B cell (primary cell): Measurements from ENCODE around the gene RPS6KA1. TPM values are rescaled to one million over a fixed set of nuclear protein-coding genes. Genes with fewer than 3 reads are reported as not detected.

Experiments used
- ATAC-seq: fragments of 200-7000 bp; cut with Tn5 transposase; one replicate; pipeline ENCODE4 v1.10.0; 2021; ENCODE audit warnings: low read depth, mild to moderate bottlenecking, moderate number of reproducible peaks, moderate library complexity
- CTCF ChIA-PET: fragments of 350-600 bp; sonication (Branson Sonifier 250); formaldehyde crosslinking; loops from one replicate; lab custom pipeline; 2021; ENCODE audit warnings: antibody characterized with exemption, inconsistent platforms; lab: Charles Lee
- POLR2A ChIA-PET: fragments of 350-600 bp; sonication (Branson Sonifier 250); formaldehyde crosslinking; loops from one replicate; lab custom pipeline; 2021; ENCODE audit warnings: antibody characterized with exemption; lab: Charles Lee
- DNase-seq: peaks from one replicate; pipeline ENCODE4 v3.0.0; 2013
- H2AFZ ChIP-seq: 2 replicates; pipeline ENCODE4 v1.6.1; 2012; ENCODE audit warnings: mild to moderate bottlenecking, low read depth, low read length; ENCODE audit not compliant: insufficient read depth, poor library complexity, severe bottlenecking
- H3K27ac ChIP-seq, 2 donors: 1 replicate in 1 of 2; 2 replicates in 1 of 2; pipeline ENCODE4 v1.5.1; 2012 to 2013; ENCODE audit warnings: low read length in 2 of 2, mild to moderate bottlenecking in 2 of 2, moderate library complexity in 1 of 2
- H3K27me3 ChIP-seq, 4 experiments: fragments of 200-600 bp in 1 of 4; sonication (generic) in 1 of 4; replicated peaks in 1 of 4; 1 replicate in 2 of 4; 2 replicates in 2 of 4; pipeline versions ENCODE4 v1.6.1 to v1.7.0; 2013 to 2016; ENCODE audit warnings: low read length in 3 of 4, mild to moderate bottlenecking in 2 of 4, mixed read lengths in 1 of 4, moderate library complexity in 1 of 4; ENCODE audit not compliant: insufficient read depth in 4 of 4, control insufficient read depth in 3 of 4; ENCODE audit errors: control extremely low read depth in 1 of 4
- H3K36me3 ChIP-seq, 2 experiments: replicated peaks in 1 of 2; 1 replicate in 1 of 2; 2 replicates in 1 of 2; pipeline versions ENCODE4 v1.6.1 to v1.7.1; 2013; ENCODE audit warnings: low read length in 1 of 2; ENCODE audit not compliant: insufficient read depth in 2 of 2, control insufficient read depth in 1 of 2; ENCODE audit errors: control extremely low read depth in 1 of 2, extremely low read depth in 1 of 2
- H3K4me1 ChIP-seq, 2 donors: fragments of 200-600 bp in 1 of 2; sonication (generic) in 1 of 2; 1 replicate in 1 of 2; 2 replicates in 1 of 2; pipeline versions ENCODE4 v1.5.1 to v1.6.1; 2013 to 2017; ENCODE audit warnings: low read length in 2 of 2; ENCODE audit not compliant: control insufficient read depth in 2 of 2, insufficient read depth in 2 of 2
- H3K4me2 ChIP-seq: replicated peaks from 2 replicates; pipeline ENCODE3; 2012; ENCODE audit warnings: mild to moderate bottlenecking, low read depth, low read length; ENCODE audit not compliant: poor library complexity, severe bottlenecking
- H3K4me3 ChIP-seq, 5 experiments: fragments of 200-600 bp in 1 of 5; sonication (generic) in 1 of 5; 1 replicate in 3 of 5; 2 replicates in 2 of 5; pipeline versions ENCODE4 v1.5.1 to v1.7.0; 2011 to 2016; ENCODE audit warnings: low read length in 4 of 5, mild to moderate bottlenecking in 4 of 5, low read depth in 2 of 5, control low read depth in 1 of 5, moderate library complexity in 1 of 5; ENCODE audit not compliant: insufficient read depth in 1 of 5; ENCODE audit errors: control extremely low read depth in 1 of 5, extremely low read depth in 1 of 5
- H3K79me2 ChIP-seq: fragments of 200-600 bp; sonication (generic); one replicate; pipeline ENCODE4 v1.6.0; 2016; ENCODE audit warnings: low read length; ENCODE audit not compliant: control insufficient read depth, insufficient read depth
- H3K9ac ChIP-seq: fragments of 200-600 bp; sonication (generic); 2 replicates; pipeline ENCODE4 v1.6.1; 2017; ENCODE audit warnings: mild to moderate bottlenecking, low read length, moderate library complexity
- H3K9me3 ChIP-seq, 3 donors: one replicate each; pipeline versions ENCODE4 v1.6.1 to v1.7.1; 2013; ENCODE audit warnings: low read length in 2 of 3; ENCODE audit not compliant: control insufficient read depth in 2 of 3, insufficient read depth in 1 of 3; ENCODE audit errors: control extremely low read depth in 1 of 3
- H4K20me1 ChIP-seq: 2 replicates; pipeline ENCODE4 v1.6.0; 2012; ENCODE audit warnings: mild to moderate bottlenecking, low read length; ENCODE audit not compliant: insufficient read depth, control insufficient read depth, poor library complexity, severe bottlenecking
- H3K27ac Mint-ChIP-seq: one replicate; pipeline ENCODE4 v1.8.0; 2021; ENCODE audit warnings: mixed read lengths
- H3K27me3 Mint-ChIP-seq: one replicate; pipeline ENCODE4 v1.8.0; 2021; ENCODE audit warnings: mixed read lengths
- H3K4me1 Mint-ChIP-seq: one replicate; pipeline ENCODE4 v1.8.0; 2021; ENCODE audit warnings: mixed read lengths
- H3K4me3 Mint-ChIP-seq: one replicate; pipeline ENCODE4 v1.8.0; 2021; ENCODE audit warnings: mixed read lengths
- H3K9me3 Mint-ChIP-seq: one replicate; pipeline ENCODE4 v1.8.0; 2022; ENCODE audit warnings: mixed read lengths; ENCODE audit not compliant: insufficient read depth
- EZH2 ChIP-seq: IDR thresholded peaks from 2 replicates; pipeline ENCODE4 v1.6.1; 2012; ENCODE audit warnings: borderline replicate concordance, low read depth, mild to moderate bottlenecking, moderate library complexity, low read length; ENCODE audit not compliant: insufficient read depth, poor library complexity, severe bottlenecking
- WGBS: methylation state at CpG from one replicate; pipeline ENCODE4 v1.1.5; 2013; ENCODE audit warnings: missing lambda C conversion rate; ENCODE audit not compliant: insufficient coverage; 5-methylcytosine and 5-hydroxymethylcytosine counted together
- intact Hi-C: fragments of 100-400 bp; cut with micrococcal nuclease; formaldehyde crosslinking; loops from one replicate; pipeline ENCODE4 v1.10.0; 2022
- polyA plus RNA-seq: library from polyadenylated mRNA; depleted of rRNA; stranded (reverse); fragments of >200 nt; gene quantifications from 2 replicates; pipeline ENCODE4 v1.2.3, GENCODE V29; 2012
- total RNA-seq, 2 donors: library from RNA; stranded (reverse); fragments of 120-200 nt in 1 of 2; gene quantifications; 1 replicate in 1 of 2; 2 replicates in 1 of 2; pipeline versions ENCODE4 v1.2.3 to v1.2.4, GENCODE V29; 2013 to 2022
- TF ChIP-seq, protein P1 (sequence below): fragments of 200-600 bp; IDR thresholded peaks from one replicate; pipeline ENCODE4 v1.8.0; 2022; ENCODE audit warnings: antibody characterized with exemption, mild to moderate bottlenecking

RPS6KA1 gene
- total and polyA plus RNA-seq, 2 donors (not counting 1 experiment from before 2014, with no cell fraction given), result 72.0 to 99.9 TPM

- Histone ChIP-seq H2AFZ (no peak overlapping the region), H3K27me3 (no peaks in the 10 kb centered on the region), H3K4me1 (no peaks in the 10 kb centered on the region), H4K20me1 (no peaks in the 10 kb centered on the region), H3K4me2 (no peak overlapping the region), H3K36me3 (no peaks in the 10 kb centered on the region), H3K9ac (no peak overlapping the region), H3K79me2 (no peaks in the 10 kb centered on the region), H3K9me3 (no peaks in the 10 kb centered on the region), H3K27ac (no peak overlapping the region), H3K4me3 (no peak overlapping the region)
- ATAC-seq, result no peak
- POLR2A ChIA-PET, result no interaction called here
- Mint-ChIP-seq H3K27ac (no peak overlapping the region), H3K9me3 (no peaks in the 10 kb centered on the region), H3K27me3 (no peaks in the 10 kb centered on the region), H3K4me3 (no peak overlapping the region), H3K4me1 (peaks cover 3% of the 10 kb centered on the region)
- 100% methylated on average over 1 of the region's 3 CpGs for WGBS
- intact Hi-C loops, result no loop called here
- DNase-seq, result no peak
- TF ChIP-seq EZH2, result no peak
- TF ChIP-seq, protein P1, sequence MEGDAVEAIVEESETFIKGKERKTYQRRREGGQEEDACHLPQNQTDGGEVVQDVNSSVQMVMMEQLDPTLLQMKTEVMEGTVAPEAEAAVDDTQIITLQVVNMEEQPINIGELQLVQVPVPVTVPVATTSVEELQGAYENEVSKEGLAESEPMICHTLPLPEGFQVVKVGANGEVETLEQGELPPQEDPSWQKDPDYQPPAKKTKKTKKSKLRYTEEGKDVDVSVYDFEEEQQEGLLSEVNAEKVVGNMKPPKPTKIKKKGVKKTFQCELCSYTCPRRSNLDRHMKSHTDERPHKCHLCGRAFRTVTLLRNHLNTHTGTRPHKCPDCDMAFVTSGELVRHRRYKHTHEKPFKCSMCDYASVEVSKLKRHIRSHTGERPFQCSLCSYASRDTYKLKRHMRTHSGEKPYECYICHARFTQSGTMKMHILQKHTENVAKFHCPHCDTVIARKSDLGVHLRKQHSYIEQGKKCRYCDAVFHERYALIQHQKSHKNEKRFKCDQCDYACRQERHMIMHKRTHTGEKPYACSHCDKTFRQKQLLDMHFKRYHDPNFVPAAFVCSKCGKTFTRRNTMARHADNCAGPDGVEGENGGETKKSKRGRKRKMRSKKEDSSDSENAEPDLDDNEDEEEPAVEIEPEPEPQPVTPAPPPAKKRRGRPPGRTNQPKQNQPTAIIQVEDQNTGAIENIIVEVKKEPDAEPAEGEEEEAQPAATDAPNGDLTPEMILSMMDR, result no peak
- CTCF ChIA-PET, result no interaction called here
Observed at GRCh38 chr1:26493938-26494337, 35.6 kb upstream of the RPS6KA1 start.

DNA sequence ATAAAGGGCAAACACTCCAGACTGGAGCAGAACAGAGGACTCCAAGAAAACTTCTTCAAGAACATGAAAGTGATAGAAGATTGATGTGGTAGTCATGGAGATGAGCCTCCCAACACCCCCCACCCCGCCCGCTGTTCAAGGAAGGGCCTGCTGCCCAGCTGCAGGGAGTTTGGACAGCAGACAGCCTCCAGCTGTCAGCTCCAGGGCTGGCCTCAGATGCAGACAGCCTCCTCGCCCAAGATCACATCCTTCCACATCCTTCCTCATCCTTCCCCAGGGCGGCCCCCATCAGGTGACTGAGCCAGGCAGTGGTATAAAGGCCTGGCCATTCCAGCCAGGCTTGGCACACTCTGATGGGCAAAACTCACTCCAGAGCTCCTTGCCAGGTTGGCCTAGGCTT is 32.7 kb upstream of the RPS6KA1 start:
- Mint-ChIP-seq H3K9me3 (no peaks in the 10 kb centered on the region), H3K4me1 (peaks cover 9% of the 10 kb centered on the region), H3K27ac (no peak overlapping the region), H3K4me3 (no peak overlapping the region), H3K27me3 (no peaks in the 10 kb centered on the region)
- no peak overlapping the region for H3K27ac ChIP-seq
- ChIA-PET POLR2A (interaction anchor here (0.9 kb wide), 1 partner anchor 181 kb away, joined by 6 read pairs; no protein-coding TSS in a partner anchor), CTCF (no interaction called here)
- 78% methylated on average over 3 of the region's 4 CpGs for WGBS
- TF ChIP-seq, protein P1, result no peak
- TF ChIP-seq EZH2, result no peak
- intact Hi-C loops, result no loop called here
- H3K36me3 ChIP-seq, result no peaks in the 10 kb centered on the region
- no peak overlapping the region for H3K4me3 ChIP-seq
- H3K4me2 ChIP-seq, result no peak overlapping the region
- no peak overlapping the region for H2AFZ ChIP-seq
- H3K27me3 ChIP-seq, result no peaks in the 10 kb centered on the region
- ATAC-seq (no peak), DNase-seq (no peak)
- no peak overlapping the region for H3K9ac ChIP-seq
- no peaks in the 10 kb centered on the region for H3K9me3 ChIP-seq
- no peaks in the 10 kb centered on the region for H3K79me2 ChIP-seq
- H3K4me1 ChIP-seq, result peaks cover 7 to 18% of the 10 kb centered on the region in 2 donors
- H4K20me1 ChIP-seq, result no peaks in the 10 kb centered on the region
